T-helper 1 cell treated with Interleukin-12 subunit alpha and Interleukin-12 subunit beta and Interleukin-4 antibody, amounts not matched to agents 30 ng/mL and 1 ng/mL, for 36 hours (primary cell): Measurements from ENCODE around the gene KRTAP5-3. TPM values are rescaled to one million over a fixed set of nuclear protein-coding genes. Genes with fewer than 3 reads are reported as not detected.

Experiments used
- intact Hi-C: fragments of 100-400 bp; cut with micrococcal nuclease; formaldehyde crosslinking; loops from one replicate; pipeline ENCODE4 v1.15.1; 2024
- total RNA-seq: library from RNA; stranded (reverse); gene quantifications from 2 replicates; pipeline ENCODE4 v1.2.3, GENCODE V29; 2022

KRTAP5-3 gene
- total RNA-seq, 1 donor from 2014 or later, result not detected

DNA sequence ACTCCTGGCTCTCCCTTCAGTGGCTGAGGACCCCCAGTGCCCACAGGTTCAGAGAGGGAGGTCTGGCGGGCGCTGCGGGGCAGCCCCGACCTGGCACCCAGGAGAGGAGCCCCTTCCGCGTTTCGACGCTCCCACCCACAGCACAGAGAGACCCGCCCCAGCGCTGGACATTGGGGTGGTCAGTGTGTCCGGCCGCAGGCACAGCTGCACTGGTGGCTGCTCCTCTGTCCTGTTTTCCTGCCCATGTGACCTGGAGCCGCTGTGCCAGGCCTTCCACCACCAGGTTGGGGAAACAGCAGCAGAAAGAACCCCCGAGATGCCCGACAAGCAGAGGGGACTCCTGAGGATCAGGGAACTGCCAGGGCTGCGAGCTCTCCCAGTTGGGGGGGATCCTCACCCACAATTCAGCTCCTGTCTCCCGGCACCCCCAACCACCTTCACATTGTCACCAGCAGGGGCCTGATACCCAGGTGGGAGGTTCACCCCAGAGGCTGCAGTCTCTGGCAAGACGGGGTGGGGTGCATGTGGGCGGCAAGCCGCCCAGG, 35.0 kb upstream of the KRTAP5-3 start:
- intact Hi-C loops, result no loop called here

DNA sequence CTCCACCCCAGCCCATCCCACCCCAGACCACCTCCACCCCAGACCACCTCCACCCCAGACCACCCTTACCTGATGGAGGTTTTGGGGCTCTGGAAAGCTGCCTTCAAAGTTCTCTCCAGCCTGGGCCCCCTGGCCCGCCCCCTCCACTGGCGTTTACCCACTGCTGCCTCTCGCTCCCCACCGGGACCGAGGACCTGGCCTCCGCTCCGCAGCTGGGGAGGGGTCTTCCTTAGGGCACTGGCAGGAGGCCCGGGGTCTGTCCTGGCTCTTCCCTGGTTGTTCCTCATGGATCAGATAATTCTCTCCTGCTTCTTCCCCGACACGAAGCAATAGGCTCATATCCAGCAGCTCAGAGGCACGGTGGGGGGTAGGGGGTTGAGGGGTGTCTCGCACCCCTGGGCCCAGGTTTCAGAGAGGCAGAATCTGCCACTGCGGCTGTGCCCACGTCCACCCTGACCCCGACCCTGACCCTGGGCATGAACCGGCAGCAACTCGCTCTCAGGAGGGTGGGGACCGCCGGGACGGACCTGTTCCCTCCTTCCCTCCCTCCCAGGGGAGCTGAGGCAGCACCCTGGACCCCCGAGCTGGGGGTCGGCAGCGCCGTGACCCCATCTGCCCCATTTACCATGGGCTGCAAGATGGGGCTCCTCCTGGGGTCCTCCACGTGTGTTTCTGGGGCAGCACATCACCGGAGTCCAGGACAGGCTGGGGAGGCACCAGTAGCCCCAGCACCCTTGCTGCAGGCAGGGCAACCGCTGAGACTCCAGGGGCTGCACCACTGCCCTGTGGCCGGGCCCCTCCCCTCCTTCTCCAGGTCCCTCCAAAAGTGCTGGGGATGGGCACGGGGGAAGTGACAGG, 34.3 kb upstream of the KRTAP5-3 start:
- intact Hi-C loops, result no loop called here

DNA sequence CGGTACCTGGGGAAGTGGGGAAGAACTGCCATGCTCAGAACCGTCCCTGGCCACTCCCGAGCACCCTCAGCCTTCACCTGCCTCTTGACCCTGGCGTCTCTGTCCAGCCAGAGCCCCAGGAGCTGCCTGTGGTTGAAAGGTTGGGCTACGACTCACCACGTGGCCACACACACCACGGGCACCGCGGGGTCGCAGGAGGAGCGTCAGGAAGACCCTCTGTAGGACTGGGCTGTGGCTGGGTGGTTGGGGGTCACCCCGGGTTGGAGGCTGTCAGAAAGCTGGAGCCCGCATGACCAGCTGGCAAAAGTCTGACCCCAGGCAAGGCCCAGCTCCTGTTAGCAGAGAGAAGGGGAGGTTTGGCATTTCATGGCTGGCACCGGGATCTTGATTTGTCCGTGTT, 32.8 kb upstream of the KRTAP5-3 start:
- intact Hi-C loops, result no loop called here

DNA sequence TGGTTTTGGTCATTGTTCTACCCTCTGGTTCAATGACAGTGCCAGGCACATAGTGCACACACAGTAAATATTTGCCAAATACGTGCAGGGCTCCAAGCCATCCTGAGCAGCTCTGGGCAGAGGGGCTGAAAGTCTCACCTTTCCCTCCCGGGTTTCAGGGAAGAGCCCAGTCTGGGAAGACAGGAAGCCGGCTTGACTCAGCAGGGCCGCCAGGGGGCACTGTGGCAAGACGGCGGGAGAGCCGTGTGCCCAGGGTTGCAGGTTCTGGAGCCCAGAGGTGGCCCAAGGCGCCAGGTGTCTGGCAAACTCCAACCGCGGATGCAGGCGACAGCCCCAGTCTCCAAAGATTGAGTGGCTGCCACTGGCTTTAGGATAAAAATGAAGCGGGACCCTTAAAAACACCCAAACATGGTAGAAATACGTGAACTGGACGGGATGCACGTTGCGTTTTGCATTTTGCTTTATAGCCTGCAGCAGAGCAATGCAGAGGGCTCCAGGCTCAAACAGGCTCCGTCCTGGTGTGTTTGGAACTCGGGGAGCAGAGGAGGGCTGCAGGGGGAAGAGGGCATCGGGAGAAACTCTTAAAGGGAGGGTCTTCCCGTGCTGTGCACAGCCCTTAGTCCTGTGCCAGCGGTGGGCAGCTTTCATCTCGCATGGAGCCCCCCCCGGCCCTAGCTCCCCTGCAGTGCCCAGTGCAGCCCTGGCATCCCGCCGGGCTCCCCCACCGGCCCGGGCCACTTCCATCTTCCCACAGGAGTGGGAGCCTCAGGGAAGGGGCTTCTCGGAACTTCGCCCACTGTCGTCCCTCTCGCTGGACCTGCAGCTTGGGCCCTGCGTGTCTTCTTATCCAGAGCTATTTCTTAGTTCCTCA, 32.0 kb upstream of the KRTAP5-3 start:
- intact Hi-C loops, result no loop called here

DNA sequence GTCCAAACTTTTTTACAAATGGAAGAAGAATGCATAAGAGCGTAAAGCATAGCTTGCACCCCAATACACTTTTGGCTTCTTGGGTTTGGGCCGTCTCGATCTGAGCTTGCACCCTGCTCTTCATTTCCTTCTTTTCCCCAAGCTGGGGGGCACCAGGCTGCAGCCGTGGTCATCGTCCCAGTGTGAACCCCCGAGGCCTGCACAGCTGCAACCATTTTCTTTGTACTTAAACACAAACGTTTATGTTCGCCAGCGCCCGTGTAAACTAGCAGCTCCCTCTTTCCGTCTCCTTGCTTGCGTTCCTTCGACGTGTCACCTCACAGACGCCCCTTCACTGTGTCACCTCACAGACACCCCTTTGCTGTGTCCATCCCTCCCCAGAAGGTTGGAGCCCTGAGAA, 31.4 kb upstream of the KRTAP5-3 start:
- intact Hi-C loops, result no loop called here

DNA sequence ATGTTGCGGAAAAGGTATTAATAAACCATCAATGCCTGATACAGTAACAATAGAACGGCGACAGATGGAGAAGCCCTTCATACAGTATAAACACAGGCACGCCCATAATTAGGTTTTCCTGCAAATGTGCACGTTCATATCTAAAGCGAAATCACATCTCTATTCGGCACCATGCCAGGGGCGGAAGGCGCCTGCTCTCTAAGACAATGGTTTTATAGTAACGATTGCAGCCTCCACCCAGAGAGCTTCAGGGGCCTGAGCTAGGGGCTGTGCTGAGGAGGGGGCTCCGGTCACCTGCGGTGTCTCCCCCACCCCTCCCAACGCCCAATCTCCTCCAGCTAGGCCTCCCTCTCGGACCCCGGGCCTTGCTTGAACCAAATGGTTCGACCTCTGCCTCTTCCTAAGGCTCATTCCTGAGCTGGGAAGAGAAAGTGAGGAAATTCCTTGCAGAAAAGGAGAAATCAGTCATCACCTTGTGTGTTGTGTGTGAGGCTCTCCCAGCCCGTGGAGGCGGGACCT, 30.9 kb upstream of the KRTAP5-3 start:
- intact Hi-C loops, result no loop called here

DNA sequence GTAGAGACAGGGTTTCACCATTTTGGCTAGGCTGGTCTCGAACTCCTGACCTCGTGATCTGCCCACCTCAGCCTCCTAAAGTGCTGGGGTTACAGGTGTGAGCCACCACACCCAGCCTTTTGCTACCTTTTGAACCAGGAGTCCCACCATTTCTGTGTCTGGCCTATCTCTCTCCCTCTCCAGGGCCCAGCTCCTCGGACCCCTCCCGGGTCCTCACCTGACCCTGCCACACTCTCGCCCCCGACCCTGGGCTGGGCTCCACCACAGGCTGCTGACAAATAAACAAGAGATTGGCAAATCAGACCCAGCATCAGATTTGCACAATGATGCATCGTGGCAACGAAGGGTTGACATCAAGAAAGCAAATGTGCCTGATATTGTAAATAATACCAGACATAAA, 30.1 kb upstream of the KRTAP5-3 start:
- intact Hi-C loops, result no loop called here

DNA sequence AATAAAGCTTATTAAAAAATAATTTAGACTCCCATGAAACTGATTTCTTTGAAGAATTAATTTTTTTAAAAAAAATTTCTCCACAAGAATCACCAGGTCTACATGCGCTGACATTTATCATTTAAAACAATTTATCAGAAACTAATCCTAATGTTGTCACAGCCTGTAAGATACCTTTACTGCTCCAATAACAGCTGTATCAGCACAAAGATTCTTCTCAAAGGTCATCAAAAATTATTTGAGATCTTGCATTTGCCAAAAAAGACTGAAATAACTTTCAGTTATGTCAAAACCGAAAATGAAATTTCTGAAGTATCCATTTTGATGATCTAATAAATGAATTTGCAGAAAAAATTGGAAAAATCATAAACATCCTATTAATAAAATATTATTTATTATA, 29.4 kb upstream of the KRTAP5-3 start:
- intact Hi-C loops, result no loop called here

DNA sequence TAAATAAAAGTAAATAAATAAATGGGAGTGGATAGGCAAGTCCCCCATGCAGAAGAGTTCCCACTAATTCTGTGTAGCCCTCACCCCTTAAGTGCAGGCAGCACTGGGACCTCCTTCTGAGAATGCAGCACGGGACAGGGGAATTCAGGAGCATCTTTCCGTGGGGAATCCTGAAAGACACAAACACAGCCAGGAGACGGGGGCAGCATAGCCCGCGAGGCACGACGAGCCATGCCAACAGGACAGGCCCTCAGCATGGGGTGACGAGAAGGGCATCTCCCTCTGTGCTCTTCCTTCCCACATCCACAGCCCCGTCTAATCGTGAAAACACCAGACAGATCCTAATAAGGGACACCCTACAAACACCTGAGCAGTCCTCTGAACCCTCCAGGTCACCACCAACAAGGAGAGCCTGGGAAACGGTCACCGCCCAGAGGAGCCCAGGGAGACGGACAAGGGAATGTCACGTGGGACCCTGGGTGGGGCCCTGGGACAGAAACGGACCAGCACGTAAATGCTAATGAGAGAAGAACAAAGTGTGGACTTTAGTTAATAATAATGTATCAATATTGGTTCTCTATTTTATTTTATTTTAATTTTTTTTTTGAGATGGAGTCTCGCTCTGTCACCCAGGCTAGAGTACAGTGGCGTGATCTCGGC, 28.2 kb upstream of the KRTAP5-3 start:
- intact Hi-C loops, result no loop called here

DNA sequence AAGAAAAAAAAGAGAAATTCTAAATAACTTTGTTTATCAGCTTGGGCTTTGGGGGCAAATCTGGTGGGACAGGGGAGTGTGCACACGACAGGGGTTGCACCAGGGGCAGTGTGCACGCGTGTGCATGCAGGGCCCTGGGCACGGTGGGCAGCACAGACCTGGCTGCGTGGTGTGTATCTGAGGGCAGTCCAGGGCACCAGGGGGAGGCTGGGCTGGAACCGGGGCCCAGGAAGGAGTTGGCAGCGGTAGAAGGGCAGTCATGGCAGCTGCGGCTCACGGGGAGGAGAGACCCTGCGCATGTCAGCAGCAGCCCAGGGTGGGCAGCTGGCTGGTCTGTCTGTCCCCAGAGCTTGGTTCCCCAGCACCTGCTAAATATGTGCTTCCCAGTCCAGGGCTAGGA, 25.6 kb upstream of the KRTAP5-3 start:
- intact Hi-C loops, result no loop called here

DNA sequence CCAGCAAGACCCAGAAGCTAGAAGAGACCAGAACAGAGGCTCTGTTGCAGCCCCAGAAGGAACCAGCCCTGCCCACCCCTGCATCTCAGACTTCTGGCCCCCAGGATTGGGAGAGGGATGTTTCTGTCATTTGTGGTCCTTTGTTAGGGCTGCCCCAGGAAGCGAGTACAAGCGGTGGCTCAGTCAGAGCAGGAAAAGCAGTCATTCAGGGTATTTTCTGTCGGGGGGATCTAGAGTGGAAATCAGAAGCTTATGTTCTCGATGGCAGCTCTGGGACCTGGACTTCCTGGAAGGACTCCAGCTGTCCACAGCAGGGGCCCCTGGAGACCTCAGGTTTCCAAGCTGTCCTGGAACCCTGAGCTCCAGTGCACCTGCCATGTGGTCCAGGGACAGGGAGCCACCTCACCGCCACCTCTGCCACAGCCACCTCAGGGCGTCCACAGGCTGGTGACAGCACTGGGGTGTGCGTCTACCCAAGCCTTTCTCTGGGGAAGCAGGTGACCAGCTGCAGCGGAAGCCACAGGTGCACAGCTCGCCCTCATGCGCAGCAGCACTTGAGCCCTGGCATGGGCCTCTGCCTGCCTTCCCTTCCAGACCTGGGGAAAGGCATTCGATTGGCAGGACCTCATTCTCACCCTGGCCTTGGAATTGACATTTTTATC, 23.9 kb upstream of the KRTAP5-3 start:
- intact Hi-C loops, result no loop called here

DNA sequence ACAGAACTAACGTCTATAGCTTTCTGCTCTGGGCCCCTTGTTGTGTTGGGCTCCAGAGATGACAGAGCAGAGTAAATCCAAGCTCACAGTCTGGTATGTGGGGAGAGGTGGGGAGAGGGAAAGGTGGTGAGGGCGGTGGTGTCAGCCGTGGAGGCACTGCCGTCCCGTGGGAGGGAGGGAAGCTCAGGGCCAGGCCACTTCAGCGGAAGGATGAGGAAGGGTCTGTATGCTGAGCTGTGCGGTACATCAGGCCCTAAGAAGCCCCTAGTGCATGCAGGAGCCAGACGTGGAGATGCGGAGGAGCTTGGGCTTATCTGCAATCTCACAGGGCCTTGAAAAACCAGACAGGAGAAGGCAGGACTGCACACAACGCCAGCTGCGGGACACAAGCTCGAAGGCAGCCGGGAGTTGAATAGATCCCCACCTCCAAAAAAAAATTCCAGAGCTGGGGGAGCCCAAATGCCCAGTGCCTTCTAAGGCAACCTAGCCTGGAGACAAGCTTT, 22.9 kb upstream of the KRTAP5-3 start:
- intact Hi-C loops, result no loop called here

DNA sequence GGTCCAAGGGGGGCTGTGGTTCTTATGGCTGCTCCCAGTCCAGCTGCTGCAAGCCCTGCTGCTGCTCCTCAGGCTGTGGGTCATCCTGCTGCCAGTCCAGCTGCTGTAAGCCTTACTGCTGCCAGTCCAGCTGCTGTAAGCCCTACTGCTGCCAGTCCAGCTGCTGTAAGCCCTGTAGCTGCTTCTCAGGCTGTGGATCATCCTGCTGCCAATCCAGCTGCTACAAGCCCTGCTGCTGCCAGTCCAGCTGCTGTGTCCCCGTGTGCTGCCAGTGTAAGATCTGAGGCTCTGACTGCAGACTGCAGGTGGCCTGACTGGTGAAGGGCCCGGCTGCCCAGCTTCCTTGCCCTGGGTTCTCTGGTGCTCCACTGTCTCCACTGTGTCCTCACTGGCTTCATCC, 22.0 kb upstream of the KRTAP5-3 start:
- intact Hi-C loops, result no loop called here

DNA sequence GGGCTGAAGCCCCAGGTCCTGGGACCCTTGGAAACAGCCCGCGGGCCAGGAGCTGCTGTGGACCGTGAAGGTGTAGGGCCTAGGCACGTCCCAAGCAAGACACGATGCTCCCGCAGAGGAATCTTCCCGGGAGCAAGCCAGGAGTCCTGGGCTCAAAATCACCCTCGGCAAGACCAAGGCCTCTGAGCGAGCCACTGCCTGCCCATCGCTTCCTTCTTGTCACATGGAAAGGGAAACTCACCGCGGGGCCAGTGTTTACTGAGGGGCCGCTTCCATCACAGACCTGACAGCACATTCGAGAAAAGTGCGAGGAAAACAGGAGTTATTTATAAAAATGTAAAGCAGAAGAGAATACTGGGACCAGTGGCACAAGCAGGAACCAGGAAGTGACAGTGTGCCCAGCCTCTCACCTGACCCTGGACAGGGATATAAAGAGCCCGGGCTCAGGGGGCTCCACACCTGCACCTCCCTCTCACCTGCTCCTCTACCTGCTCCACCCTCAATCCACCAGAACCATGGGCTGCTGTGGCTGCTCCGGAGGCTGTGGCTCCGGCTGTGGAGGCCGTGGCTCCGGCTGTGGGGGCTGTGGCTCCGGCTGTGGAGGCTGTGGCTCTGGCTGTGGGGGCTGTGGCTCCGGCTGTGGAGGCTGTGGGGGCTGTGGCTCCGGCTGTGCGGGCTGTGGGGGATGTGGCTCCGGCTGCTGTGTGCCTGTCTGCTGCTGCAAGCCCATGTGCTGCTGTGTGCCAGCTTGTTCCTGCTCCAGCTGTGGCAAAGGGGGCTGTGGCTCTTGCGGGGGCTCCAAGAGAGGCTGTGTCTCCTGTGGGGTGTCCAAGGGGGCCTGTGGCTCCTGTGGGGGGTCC, 21.3 kb upstream of the KRTAP5-3 start, which contains the start of gene KRTAP5-5:
Gene KRTAP5-5 (plus strand): TSS at position 450 of the 860 bp plus-strand sequence. CDS start 66 bp downstream, at position 516.
- intact Hi-C loops, result no loop called here

DNA sequence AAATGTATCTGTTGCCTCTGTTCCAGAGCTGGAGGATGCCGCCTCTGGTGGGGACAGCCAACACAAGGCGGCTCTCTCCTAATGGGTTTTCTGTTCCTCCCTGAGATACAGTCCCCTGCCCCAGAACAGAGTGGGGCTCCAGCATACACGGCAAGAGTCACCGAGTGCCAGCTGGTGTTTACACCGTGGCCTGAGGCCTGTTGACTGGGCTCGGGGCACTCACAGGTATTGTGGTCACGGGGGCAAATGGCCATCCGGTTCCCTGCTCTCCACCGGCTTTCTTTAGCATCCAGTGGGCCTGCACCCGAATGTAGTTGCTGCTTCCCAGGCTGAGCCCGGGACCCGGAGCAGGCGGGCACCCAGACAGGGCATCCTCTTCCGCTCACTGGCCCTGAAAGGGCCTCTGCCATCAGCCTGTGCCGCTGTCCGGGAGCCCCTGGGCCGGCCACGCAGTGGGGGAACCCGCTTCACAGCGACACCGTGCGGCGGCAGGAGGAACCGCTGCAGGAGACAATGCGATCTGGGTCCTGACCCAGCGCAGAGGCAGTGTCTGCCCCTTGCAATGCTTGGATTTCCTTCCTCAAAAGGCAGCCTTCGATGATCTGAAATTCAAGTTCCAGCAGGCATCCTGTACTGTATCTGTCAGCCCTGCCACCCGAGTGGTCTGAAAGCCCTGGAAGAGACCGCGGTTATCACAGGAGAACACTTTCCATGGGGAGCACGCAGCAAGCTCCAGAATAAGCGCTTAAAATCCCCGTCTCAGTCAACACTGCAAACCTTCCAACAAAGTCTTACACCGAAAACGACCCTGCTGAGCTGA, 20.5 kb upstream of the KRTAP5-3 start:
- intact Hi-C loops, result no loop called here

DNA sequence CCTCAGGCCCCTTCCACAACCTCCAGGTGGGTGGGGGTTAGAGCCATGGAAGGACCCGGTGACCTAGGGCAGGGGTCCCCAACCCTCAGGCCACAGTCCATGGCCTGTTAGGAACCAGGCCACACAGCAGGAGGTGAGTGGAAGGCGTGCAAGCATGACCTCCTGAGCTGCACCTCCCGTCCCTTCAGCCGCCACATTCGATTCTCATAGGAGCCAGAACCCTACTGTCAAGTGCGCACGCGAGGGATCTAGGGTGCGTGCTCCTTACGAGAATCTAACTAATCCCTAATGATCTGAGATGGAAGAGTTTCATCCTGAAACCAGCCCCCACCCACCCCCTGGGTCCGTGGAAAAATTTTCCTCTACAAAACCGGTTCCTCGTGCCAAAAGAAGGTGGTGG, 17.3 kb upstream of the KRTAP5-3 start:
- intact Hi-C loops, result no loop called here

DNA sequence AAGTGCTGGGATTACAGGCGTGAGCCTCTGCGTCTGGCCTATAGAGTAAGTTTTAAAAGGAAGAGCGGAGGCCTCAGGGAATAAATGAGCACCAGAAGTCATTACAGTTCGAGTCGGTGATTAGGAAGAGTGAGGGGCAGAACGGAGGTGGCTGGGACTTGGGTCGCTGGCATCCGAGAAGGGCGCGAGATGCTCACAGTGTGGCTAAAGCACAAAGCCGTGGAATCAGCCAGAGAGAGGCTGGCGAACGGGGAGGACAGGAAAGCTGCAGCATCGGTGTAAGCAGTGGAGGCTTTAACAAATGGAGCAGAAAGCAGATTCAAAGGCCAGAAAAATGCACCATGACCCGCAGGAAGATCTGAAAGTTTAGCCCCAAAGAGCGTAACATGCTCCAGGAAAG, 16.4 kb upstream of the KRTAP5-3 start:
- intact Hi-C loops, result no loop called here

DNA sequence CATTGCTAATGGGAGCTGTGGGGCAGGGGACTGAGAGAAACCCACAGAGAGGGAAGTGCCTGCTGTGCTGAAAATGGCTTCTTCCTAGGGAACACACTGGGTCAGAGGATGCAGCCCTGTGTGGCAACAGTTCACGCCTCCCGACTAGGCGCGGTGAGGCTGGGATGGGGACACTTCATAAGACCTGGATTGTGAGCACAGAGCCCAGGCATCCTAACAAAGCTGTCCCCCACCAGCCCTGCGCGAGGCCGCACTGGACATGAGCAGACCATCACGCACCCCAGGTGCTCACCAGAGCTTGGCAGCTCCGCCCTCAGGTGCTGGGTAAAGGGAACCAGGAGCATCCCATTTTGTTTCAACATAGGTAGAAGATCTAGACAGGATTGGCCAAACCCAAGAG, 15.5 kb upstream of the KRTAP5-3 start:
- intact Hi-C loops, result no loop called here

DNA sequence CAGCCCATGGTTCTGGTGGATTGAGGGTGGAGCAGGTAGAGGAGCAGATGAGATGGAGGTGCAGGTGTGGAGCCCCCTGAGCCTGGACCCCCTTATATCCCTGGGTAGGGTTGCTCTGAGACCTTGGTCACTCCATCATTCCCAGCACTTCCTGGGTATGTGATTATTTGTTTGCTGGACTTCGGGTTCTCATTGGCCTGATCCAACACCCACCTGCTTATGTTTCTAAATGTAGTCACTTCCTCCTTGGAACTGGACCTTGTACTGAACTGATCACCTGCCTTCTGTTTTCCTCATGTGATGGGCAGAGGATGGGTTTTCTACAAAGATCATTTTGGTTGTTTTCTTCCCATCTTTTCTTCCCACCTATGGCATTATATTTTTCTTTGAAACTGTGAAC, 13.8 kb upstream of the KRTAP5-3 start, which contains the start of gene KRTAP5-4:
Gene KRTAP5-4 (minus strand): TSS at position 53 of the 400 bp plus-strand sequence. CDS start 45 bp downstream, at position 8.
- intact Hi-C loops, result no loop called here
